Thyroid gland (tissue), 4 donors: ENCODE measurements around the gene ADAM11. TPM values are rescaled to one million over a fixed set of nuclear protein-coding genes. Genes with fewer than 3 reads are reported as not detected.

Source experiments
- DNase-seq, 2 donors: peaks; one replicate each; pipeline ENCODE4 v3.0.0-alpha.2; 2019
- H3K27ac ChIP-seq, 3 donors: fragments of 200-600 bp; sonication (generic); 1 replicate in 2 of 3; 2 replicates in 1 of 3; pipeline ENCODE4 v1.5.1; 2016 to 2019; ENCODE audit warnings: mild to moderate bottlenecking in 1 of 3, moderate library complexity in 1 of 3
- H3K27me3 ChIP-seq: fragments of 200-600 bp; sonication (generic); one replicate; pipeline ENCODE4 v1.5.1; 2019
- H3K36me3 ChIP-seq, 2 donors: fragments of 200-600 bp; sonication (generic); one replicate each; pipeline ENCODE4 v1.5.1; 2016 to 2019
- H3K4me1 ChIP-seq, 2 donors: fragments of 200-600 bp; sonication (generic); one replicate each; pipeline ENCODE4 v1.5.1; 2017 to 2019
- H3K4me3 ChIP-seq, 3 donors: fragments of 200-600 bp; sonication (generic); replicated peaks in 1 of 3; 1 replicate in 2 of 3; 2 replicates in 1 of 3; pipeline ENCODE4 v1.5.1; 2016; ENCODE audit warnings: mild to moderate bottlenecking in 1 of 3
- H3K9me3 ChIP-seq: fragments of 200-600 bp; sonication (generic); one replicate; pipeline ENCODE4 v1.5.1; 2017
- POLR2A ChIP-seq, 2 donors: fragments of 450-650 bp; IDR thresholded peaks; one replicate each; pipeline ENCODE4 v1.6.1; 2017; ENCODE audit warnings: antibody characterized with exemption in 2 of 2, mild to moderate bottlenecking in 2 of 2, moderate library complexity in 1 of 2
- WGBS, 2 donors: methylation state at CpG; one replicate each; pipeline ENCODE4 v1.1.5; 2017; 5-methylcytosine and 5-hydroxymethylcytosine counted together
- intact Hi-C: fragments of 100-400 bp; cut with DNase I; formaldehyde crosslinking; loops from one replicate; pipeline ENCODE4 v1.15.1; 2023
- total RNA-seq, 4 donors: library from RNA; depleted of rRNA; stranded (reverse); fragments of >200 nt; gene quantifications; one replicate each; pipeline ENCODE4 v1.2.3, GENCODE V29; 2016
- TF ChIP-seq, protein P1 (sequence below), 6 experiments: fragments of 200-600 bp in 3 of 6; fragments of 450-650 bp in 3 of 6; sonication (generic) in 3 of 6; IDR thresholded peaks; one replicate each; pipeline ENCODE4 v1.5.1; 2016 to 2019; ENCODE audit warnings: antibody characterized with exemption in 6 of 6, mild to moderate bottlenecking in 2 of 6, inconsistent platforms in 1 of 6, moderate library complexity in 1 of 6

Gene ADAM11
- total RNA-seq, 4 donors from 2014 or later, result 0.22 to 0.29 (median 0.27) TPM; not detected in 1

DNA sequence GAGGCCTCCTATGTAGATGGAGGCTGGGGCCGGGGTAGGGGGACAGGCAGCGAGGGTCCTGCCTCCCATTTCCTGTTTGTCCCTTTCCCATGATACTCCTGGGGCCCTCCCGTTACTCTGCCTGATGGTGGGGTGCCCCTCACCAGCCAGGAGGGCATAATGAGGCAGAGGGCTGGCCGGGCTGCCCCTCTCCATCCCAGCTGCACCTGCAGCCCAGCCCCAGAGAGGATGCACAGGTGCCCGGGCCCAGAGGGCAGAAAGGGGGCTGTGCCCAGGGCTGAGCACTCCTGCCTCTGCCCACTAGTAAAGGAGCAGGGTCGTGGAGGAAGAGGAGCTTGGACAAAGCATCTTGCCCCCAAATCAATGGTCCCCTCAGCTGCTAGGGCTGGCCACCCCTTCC lies 10.4 kb downstream of the ADAM11 start:
- Histone ChIP-seq H3K9me3 (no peaks in the 10 kb centered on the region), H3K27ac (no peak overlapping the region), H3K4me3 (no peak overlapping the region), H3K36me3 (no peaks in the 10 kb centered on the region), H3K4me1 (no peaks in the 10 kb centered on the region), H3K27me3 (no peaks in the 10 kb centered on the region)
- intact Hi-C loops, result no loop called here
- WGBS, 2 donors, result 64 to 65% methylated on average over 4 to 6 of the region's 6 CpGs
- no peak for DNase-seq
- TF ChIP-seq, protein P1, sequence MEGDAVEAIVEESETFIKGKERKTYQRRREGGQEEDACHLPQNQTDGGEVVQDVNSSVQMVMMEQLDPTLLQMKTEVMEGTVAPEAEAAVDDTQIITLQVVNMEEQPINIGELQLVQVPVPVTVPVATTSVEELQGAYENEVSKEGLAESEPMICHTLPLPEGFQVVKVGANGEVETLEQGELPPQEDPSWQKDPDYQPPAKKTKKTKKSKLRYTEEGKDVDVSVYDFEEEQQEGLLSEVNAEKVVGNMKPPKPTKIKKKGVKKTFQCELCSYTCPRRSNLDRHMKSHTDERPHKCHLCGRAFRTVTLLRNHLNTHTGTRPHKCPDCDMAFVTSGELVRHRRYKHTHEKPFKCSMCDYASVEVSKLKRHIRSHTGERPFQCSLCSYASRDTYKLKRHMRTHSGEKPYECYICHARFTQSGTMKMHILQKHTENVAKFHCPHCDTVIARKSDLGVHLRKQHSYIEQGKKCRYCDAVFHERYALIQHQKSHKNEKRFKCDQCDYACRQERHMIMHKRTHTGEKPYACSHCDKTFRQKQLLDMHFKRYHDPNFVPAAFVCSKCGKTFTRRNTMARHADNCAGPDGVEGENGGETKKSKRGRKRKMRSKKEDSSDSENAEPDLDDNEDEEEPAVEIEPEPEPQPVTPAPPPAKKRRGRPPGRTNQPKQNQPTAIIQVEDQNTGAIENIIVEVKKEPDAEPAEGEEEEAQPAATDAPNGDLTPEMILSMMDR (IDR thresholded peaks at IDR 0.05), result no peak
- TF ChIP-seq POLR2A (IDR thresholded peaks at IDR 0.05), result no peak

DNA sequence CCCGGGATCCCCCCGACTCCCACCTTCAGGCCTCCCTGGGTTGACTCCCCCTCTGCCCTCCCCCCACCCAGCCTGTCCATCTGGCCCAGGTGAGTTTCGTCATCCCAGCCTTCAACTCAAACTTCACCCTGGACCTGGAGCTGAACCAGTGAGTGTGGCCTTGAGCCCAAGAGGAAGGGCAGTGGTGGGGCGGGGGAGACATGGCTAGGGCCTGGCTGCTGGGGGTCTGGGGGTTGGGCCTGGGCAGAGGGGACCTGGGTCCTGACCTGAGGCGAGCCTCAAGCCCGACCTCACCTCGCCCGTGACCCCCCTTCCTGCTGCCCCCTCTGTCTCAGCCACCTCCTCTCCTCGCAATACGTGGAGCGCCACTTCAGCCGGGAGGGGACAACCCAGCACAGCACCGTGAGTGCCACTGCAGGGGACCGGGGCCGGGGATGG lies 10.9 kb downstream of the ADAM11 start:
- H3K4me3 ChIP-seq, result no peak overlapping the region
- H3K9me3 ChIP-seq, result no peaks in the 10 kb centered on the region
- DNase-seq, result no peak
- WGBS, 2 donors, result 73 to 84% methylated on average over 6 to 10 of the region's 15 CpGs
- H3K36me3 ChIP-seq, result no peaks in the 10 kb centered on the region
- no peak overlapping the region for H3K27ac ChIP-seq
- intact Hi-C loops, result no loop called here
- H3K27me3 ChIP-seq, result no peaks in the 10 kb centered on the region
- H3K4me1 ChIP-seq, result peaks cover 0 to under 1% of the 10 kb centered on the region in 2 donors
- TF ChIP-seq, protein P1 (IDR thresholded peaks at IDR 0.05), result no peak
- no peak for TF ChIP-seq POLR2A (IDR thresholded peaks at IDR 0.05)

DNA sequence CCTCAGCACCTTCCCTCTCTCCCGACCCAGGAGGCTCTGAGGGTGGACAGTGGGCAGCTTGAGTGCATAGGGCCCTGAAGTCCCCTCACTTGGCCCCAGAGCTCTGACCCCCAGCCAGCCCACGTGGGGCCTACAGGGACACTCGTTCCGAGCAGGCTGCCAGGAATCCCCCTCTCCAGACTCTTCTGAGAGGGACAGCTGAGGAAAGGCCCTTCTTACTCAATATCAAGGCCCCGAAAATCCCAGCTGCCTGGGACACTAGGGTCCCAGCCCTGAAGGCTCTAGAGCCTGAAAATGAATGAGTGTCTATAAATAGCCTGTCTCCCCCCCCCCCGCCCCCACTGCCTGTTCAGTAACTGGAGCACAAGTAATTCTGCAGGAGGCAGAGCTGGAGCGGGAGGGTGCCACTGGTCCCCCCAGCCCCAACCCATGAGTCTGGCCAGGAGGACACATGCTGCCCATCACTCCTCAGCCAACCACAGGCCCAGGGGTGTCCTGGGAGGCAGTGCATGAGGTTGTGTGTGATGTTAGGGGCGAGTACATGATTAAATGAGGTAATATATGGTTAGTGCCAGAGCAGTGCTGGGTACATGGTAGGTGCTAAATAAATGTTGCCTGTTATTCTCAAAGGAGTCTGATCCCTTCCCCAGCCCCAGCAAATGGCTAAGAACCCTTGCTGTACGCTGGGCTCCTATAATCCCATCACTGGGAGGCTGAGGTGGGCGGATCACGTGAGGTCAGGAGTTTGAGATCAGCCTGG lies 11.6 kb downstream of the ADAM11 start:
- Histone ChIP-seq H3K27ac (no peak overlapping the region), H3K9me3 (no peaks in the 10 kb centered on the region), H3K4me3 (no peak overlapping the region), H3K36me3 (no peaks in the 10 kb centered on the region), H3K4me1 (peaks cover 6 to 7% of the 10 kb centered on the region in 2 donors), H3K27me3 (no peaks in the 10 kb centered on the region)
- DNase-seq, result no peak
- intact Hi-C loops, result no loop called here
- TF ChIP-seq POLR2A (IDR thresholded peaks at IDR 0.05), result no peak
- TF ChIP-seq, protein P1 (IDR thresholded peaks at IDR 0.05), result no peak
- 75 to 86% methylated on average over 3 to 10 of the region's 11 CpGs for WGBS, 2 donors

DNA sequence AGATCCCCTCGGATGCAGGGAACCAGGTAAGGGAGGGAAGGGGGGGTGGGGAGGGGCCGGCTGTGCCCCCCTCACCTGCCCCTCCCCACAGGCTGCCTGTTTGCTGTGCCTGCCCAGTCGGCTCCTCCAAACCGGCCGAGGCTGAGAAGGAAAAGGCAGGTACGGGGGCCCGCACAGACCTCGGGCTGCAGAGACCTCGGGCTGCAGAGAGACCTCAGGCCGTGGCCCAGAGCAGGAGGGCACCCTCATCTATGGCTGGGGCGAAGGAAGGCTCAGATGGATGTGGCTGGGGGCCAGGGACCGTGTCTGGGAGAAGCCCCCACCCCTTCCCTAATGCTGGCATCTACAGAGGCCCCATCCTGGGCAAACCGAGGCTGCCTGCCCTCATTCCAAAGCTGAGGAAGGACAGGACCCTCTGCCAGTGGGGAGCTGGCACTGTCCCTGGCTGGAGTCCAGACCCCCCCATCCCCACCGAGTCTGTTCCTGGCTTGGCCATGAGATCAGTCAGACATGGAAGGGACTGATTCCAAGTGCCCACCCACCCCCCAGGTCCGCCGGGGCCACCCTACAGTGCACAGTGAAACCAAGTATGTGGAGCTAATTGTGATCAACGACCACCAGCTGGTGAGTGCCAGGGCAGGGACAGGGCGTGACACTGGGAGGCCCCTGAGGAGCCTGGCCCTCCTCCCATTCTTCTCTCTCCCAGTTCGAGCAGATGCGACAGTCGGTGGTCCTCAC lies 13.7 kb downstream of the ADAM11 start:
- TF ChIP-seq, protein P1 (IDR thresholded peaks at IDR 0.05), result no peak
- TF ChIP-seq POLR2A (IDR thresholded peaks at IDR 0.05), result no peak
- Histone ChIP-seq H3K4me3 (no peak overlapping the region), H3K27me3 (no peaks in the 10 kb centered on the region), H3K27ac (no peak overlapping the region), H3K4me1 (peaks cover 11 to 13% of the 10 kb centered on the region in 2 donors), H3K36me3 (no peaks in the 10 kb centered on the region), H3K9me3 (no peaks in the 10 kb centered on the region)
- 65 to 74% methylated on average over 12 to 13 of the region's 21 CpGs for WGBS, 2 donors
- no peak for DNase-seq
- intact Hi-C loops, result no loop called here

DNA sequence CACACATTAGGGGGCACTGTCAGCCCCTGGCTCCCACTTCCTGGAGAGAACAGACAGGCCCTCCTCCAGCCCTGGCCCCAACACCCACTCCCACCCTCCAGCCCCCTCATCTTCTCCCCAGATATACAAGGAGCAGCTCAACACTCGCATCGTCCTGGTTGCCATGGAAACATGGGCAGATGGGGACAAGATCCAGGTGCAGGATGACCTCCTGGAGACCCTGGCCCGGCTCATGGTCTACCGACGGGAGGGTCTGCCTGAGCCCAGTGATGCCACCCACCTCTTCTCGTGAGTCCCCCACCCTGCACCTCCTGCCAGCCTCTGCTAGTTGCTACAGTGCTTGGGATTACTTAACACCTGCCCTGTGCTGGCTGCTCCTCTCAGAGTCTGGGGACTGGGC lies 14.4 kb downstream of the ADAM11 start:
- intact Hi-C loops, result no loop called here
- 55 to 80% methylated on average over 1 to 6 of the region's 6 CpGs for WGBS, 2 donors
- peaks cover 11 to 13% of the 10 kb centered on the region in 2 donors for H3K4me1 ChIP-seq
- H3K4me3 ChIP-seq, result no peak overlapping the region
- H3K27ac ChIP-seq, result no peak overlapping the region
- H3K9me3 ChIP-seq, result no peaks in the 10 kb centered on the region
- no peak for DNase-seq
- H3K27me3 ChIP-seq, result no peaks in the 10 kb centered on the region
- no peaks in the 10 kb centered on the region for H3K36me3 ChIP-seq
- no peak for TF ChIP-seq POLR2A (IDR thresholded peaks at IDR 0.05)
- TF ChIP-seq, protein P1 (IDR thresholded peaks at IDR 0.05), result no peak
